ENCODE measurements around the gene ASB18. TPM values are rescaled to one million over a fixed set of nuclear protein-coding genes. Genes with fewer than 3 reads are reported as not detected.

The ASB18 gene
- total RNA-seq, 3 donors from 2014 or later (not counting 1 experiment from before 2014, with no cell fraction given), result not detected

DNA sequence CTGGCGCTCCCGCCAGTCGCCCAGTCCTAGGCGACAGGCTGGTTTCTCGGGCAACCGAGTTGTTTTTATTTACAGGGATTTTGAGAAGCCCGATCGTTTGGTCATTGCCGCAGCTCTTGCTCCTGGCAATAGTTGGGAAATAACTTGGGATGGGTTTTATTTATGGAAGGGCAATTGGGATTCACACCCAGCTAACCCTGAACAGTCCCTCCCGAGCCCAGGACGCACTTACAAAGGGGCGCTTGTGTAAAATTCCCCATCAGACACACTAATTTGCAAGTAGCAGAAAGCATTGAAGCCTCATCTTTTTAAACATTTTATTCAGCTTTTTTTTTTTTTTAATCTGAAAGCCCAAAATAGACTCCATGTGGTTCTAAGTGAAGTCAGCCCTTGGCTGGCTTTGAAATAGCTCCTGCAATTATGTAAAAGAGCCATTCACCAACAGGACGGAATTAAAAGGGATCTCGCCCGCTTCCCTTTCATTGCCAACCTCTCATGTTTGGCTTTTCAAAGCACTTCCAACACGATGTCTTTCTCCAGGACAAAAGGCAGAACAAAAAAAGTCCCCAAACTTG lies 92.4 kb downstream of the ASB18 start:
- Mint-ChIP-seq H3K4me1 (peaks cover 0 to under 1% of the 10 kb centered on the region in 2 donors), H3K27me3 (ENCODE audit: low read depth in 2 of 2) (peaks cover 51 to 59% of the 10 kb centered on the region in 2 donors), H3K27ac (no peak overlapping the region), H3K4me3 (no peak overlapping the region), H3K9me3 (no peaks in the 10 kb centered on the region), H3K36me3 (no peaks in the 10 kb centered on the region)
- Histone ChIP-seq H3K9me3 (ENCODE audit: control insufficient read depth, insufficient read depth, low read length) (no peaks in the 10 kb centered on the region), H3K4me3 (ENCODE audit: low read length) (no peak overlapping the region), H3K27me3 (ENCODE audit: control insufficient read depth, insufficient read depth, low read length) (peaks cover 42% of the 10 kb centered on the region), H3K36me3 (ENCODE audit: control insufficient read depth, insufficient read depth, low read length) (no peaks in the 10 kb centered on the region), H3K27ac (ENCODE audit: low read length) (no peak overlapping the region), H3K4me1 (ENCODE audit: control insufficient read depth, insufficient read depth, low read length) (no peaks in the 10 kb centered on the region)
- DNase-seq, result no peak
- no peak for ATAC-seq
- WGBS (ENCODE audit: insufficient coverage), result 7% methylated on average over 16 of the region's 16 CpGs
- intact Hi-C loops (cut with micrococcal nuclease), result no loop called here
- TF ChIP-seq, protein P1, sequence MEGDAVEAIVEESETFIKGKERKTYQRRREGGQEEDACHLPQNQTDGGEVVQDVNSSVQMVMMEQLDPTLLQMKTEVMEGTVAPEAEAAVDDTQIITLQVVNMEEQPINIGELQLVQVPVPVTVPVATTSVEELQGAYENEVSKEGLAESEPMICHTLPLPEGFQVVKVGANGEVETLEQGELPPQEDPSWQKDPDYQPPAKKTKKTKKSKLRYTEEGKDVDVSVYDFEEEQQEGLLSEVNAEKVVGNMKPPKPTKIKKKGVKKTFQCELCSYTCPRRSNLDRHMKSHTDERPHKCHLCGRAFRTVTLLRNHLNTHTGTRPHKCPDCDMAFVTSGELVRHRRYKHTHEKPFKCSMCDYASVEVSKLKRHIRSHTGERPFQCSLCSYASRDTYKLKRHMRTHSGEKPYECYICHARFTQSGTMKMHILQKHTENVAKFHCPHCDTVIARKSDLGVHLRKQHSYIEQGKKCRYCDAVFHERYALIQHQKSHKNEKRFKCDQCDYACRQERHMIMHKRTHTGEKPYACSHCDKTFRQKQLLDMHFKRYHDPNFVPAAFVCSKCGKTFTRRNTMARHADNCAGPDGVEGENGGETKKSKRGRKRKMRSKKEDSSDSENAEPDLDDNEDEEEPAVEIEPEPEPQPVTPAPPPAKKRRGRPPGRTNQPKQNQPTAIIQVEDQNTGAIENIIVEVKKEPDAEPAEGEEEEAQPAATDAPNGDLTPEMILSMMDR (IDR thresholded peaks at IDR 0.05), result no peak

DNA sequence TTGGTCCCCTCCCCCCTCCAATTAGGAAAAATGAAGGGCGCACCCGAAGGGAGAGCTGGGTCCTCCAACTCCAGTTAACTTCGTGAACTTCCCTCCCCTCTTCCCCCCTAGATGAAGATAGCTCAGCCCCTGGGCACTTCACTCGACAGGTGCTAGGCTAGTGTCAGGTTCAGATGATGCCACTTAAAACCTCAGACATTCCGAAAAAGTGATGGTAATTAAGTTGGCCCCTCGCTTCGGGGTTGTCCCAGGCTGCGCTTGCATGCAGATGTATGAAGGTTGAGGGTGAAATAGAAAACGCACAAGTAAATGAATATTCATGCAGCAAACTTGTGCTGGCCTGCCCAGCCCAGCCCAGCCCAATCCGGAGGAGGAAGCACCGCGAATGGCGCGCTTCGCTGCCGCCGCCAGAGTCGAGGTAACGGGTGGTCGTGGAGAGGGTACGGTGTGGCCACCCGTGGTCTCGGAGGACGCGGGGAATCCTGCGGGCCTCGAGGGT lies 93.0 kb downstream of the ASB18 start:
- peaks cover 42% of the 10 kb centered on the region for H3K27me3 ChIP-seq (ENCODE audit: control insufficient read depth, insufficient read depth, low read length)
- no peak for ATAC-seq
- no peaks in the 10 kb centered on the region for H3K36me3 ChIP-seq (ENCODE audit: control insufficient read depth, insufficient read depth, low read length)
- intact Hi-C loops (cut with micrococcal nuclease), result no loop called here
- no peak overlapping the region for H3K27ac Mint-ChIP-seq
- no peak overlapping the region for H3K4me3 ChIP-seq (ENCODE audit: low read length)
- no peak for DNase-seq
- peaks cover 3% of the 10 kb centered on the region for H3K4me1 ChIP-seq (ENCODE audit: control insufficient read depth, insufficient read depth, low read length)
- no peaks in the 10 kb centered on the region for H3K9me3 Mint-ChIP-seq
- peaks cover 55 to 59% of the 10 kb centered on the region in 2 donors for H3K27me3 Mint-ChIP-seq (ENCODE audit: low read depth in 2 of 2)
- TF ChIP-seq, protein P1 (IDR thresholded peaks at IDR 0.05), result no peak
- no peaks in the 10 kb centered on the region for H3K36me3 Mint-ChIP-seq
- 9% methylated on average over 27 of the region's 27 CpGs for WGBS (ENCODE audit: insufficient coverage)
- peaks cover 4 to 6% of the 10 kb centered on the region in 2 donors for H3K4me1 Mint-ChIP-seq
- no peaks in the 10 kb centered on the region for H3K9me3 ChIP-seq (ENCODE audit: control insufficient read depth, insufficient read depth, low read length)
- no peak overlapping the region for H3K27ac ChIP-seq (ENCODE audit: low read length)
- no peak overlapping the region for H3K4me3 Mint-ChIP-seq

DNA sequence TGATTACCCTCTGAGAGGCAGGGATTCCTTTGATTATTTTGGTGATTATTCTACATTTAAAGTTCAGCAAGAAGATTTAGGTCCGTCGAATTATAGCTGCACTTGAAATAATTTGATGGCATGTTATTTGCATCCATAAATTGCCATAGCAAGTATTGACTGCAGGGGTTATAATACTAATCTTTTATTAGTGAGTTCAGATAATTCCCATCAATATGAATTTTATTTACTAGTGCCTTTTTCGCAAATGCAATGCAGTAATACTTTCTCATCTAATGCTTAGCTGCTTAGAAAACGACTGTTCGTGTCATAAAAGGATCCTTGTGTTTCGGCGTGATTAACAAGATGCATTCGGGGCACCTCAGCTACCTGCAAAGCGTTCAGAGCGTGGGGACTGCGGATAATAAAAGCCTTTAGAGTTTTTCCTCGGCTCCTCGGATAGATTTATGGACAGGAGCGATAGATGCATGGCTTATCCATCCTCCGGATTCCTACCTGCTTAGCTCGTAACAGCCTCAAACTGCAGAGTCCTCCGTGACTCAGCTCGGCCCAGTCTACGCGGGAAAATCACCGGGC lies 93.5 kb downstream of the ASB18 start:
- Histone ChIP-seq H3K27ac (ENCODE audit: low read length) (no peak overlapping the region), H3K9me3 (ENCODE audit: control insufficient read depth, insufficient read depth, low read length) (no peaks in the 10 kb centered on the region), H3K36me3 (ENCODE audit: control insufficient read depth, insufficient read depth, low read length) (no peaks in the 10 kb centered on the region), H3K27me3 (ENCODE audit: control insufficient read depth, insufficient read depth, low read length) (peaks cover 42% of the 10 kb centered on the region), H3K4me3 (ENCODE audit: low read length) (no peak overlapping the region), H3K4me1 (ENCODE audit: control insufficient read depth, insufficient read depth, low read length) (peaks cover 5% of the 10 kb centered on the region)
- no peaks in the 10 kb centered on the region for H3K36me3 Mint-ChIP-seq
- no peak overlapping the region for H3K27ac Mint-ChIP-seq
- TF ChIP-seq, protein P1 (IDR thresholded peaks at IDR 0.05), result no peak
- intact Hi-C loops (cut with micrococcal nuclease), result no loop called here
- peak overlapping the region; percentile 25 for H3K4me3 Mint-ChIP-seq
- peaks cover 52 to 57% of the 10 kb centered on the region in 2 donors for H3K27me3 Mint-ChIP-seq (ENCODE audit: low read depth in 2 of 2)
- DNase-seq, result no peak
- peaks cover 6 to 7% of the 10 kb centered on the region in 2 donors for H3K4me1 Mint-ChIP-seq
- 12% methylated on average over 19 of the region's 21 CpGs for WGBS (ENCODE audit: insufficient coverage)
- no peak for ATAC-seq
- no peaks in the 10 kb centered on the region for H3K9me3 Mint-ChIP-seq
